HG03135 (cell line): ENCODE results near the gene CSN1S1.
A peak's percentile ranks its signal among the peaks of the same experiment; 100 is the strongest.
"Not testable (repeated sequence)": the region's sequence is repeated elsewhere in the genome, so short reads cannot be mapped to it uniquely, and the experiment has no call there.

Experiments
- ATAC-seq: cut with Tn5 transposase; IDR thresholded peaks from one replicate; pipeline ENCODE4 v1.9.1; 2021; ENCODE audit warnings: mild to moderate bottlenecking, moderate library complexity; ENCODE audit not compliant: unreplicated experiment

The CSN1S1 gene, protein sequence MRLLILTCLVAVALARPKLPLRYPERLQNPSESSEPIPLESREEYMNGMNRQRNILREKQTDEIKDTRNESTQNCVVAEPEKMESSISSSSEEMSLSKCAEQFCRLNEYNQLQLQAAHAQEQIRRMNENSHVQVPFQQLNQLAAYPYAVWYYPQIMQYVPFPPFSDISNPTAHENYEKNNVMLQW

DNA sequence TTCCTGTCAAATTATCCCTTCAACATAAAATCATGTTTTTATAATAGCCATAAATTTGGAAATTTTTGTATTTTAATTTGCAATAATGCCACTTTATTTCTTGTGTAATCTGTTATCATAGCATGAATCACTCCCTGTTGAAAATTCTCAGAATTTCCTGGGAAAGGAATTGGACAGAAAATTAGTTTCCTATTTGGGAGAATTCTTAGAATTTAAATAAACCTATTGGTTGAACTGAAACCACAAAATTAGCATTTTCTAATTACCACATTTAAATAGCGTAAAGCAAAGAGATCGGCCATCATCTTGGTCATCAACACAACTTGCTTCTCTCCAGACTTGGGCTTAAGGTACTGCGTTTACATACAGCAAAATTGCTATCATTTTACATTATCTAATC is at the start of gene CSN1S1:
CSN1S1 (plus strand) TSS at position 301 of the 400 bp plus-strand sequence. CDS start 1,488 bp downstream, outside the sequence.
- no peak for ATAC-seq

GRCh38 chr4:69881173-69881773 is 49.6 kb upstream of the CSN1S1 start:
- peak; percentile 86 for ATAC-seq

DNA sequence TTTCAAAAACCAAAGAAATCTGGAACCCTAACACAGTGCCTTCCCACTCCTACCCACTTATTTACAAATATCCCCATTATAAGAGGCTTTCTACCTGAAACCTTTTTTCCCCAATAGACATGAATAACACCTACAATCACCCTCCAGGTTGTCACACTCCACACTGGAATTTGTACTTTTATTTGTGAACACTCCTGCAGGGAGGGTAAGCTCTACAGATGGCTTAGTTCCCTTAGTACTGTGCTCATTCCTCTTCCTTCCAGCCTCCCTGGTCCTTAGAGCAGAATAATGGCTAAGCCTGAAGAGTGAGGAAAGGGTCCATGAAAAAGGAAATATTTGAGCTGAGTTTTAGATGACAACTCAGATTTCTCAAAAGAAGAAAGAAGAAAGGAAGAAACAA is 48.7 kb upstream of the CSN1S1 start:
- ATAC-seq: no peak

- ATAC-seq: no peak
These were observed 42.5 kb upstream of the CSN1S1 start for GRCh38 chr4:69888336-69888735.

- no peak for ATAC-seq
These were observed 36.7 kb upstream of the CSN1S1 start for GRCh38 chr4:69894186-69894585.

GRCh38 chr4:69894721-69895120 is 36.1 kb upstream of the CSN1S1 start:
- no peak for ATAC-seq

GRCh38 chr4:69896530-69897116 is 34.2 kb upstream of the CSN1S1 start:
- no peak for ATAC-seq

- ATAC-seq: no peak
These were observed 23.7 kb upstream of the CSN1S1 start for GRCh38 chr4:69907151-69907550.

GRCh38 chr4:69909195-69909594 is 21.7 kb upstream of the CSN1S1 start:
- ATAC-seq: no peak

DNA sequence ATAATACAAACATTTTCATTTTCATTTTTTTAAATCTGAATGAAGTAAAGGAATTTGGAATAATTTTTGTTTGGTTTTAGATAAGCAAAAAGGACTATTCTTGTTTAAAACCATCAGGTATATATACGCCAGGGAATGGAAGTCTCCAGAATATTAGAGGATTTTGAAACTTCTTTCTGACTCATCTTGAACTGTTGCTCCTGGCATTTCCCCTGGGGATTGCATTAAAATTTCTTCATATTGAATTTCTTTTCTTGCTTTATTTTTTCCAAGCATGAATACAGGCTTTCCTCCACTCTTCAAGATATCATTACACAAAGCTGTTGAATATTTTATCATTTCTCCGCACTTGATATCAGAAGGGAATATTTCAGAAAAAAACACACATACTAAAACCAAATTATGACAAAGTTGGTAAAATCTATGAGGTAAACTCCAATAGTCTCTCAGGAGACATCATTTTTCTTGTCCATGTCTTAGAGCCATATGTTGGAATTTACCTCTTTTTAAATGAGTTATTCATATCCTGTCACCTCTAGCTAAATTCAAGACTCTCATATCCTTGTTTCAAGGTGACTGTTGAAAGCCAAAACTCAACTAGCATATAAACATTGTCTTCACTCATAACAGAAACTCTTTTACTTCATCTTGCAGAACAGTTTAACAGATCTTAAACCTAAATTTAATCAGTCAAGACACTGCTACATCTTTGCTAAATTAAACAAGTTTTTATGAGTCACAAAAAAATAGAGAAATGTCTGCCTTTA is 20.7 kb upstream of the CSN1S1 start:
- ATAC-seq: peak; percentile 82

GRCh38 chr4:69920874-69921273 is 10.0 kb upstream of the CSN1S1 start:
- no peak for ATAC-seq

- ATAC-seq: not testable (repeated sequence)
These were observed 7.0 kb upstream of the CSN1S1 start for GRCh38 chr4:69923782-69924410.

- no peak for ATAC-seq
These were observed 3.3 kb downstream of the CSN1S1 start for GRCh38 chr4:69934150-69934549.

DNA sequence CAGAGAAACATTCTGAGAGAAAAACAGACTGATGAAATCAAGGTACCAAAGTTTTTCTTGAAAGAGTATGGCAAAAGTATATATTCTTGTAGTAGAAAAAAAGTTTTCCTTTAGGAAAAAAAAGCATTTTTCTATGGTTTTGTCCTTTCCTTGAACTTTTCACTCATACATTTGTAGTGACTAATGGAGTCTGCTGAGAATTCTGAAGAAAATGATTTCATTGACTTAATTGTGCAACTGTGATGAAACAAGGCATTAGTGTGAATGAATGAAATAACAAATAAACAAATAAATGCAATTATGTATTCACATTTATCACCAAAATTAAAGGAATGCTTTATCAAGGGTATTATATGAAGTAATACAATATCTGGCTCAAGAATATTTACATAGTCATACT is 5.7 kb downstream of the CSN1S1 start:
- no peak for ATAC-seq

- no peak for ATAC-seq
These were observed 20.7 kb downstream of the CSN1S1 start for GRCh38 chr4:69951602-69952001.

GRCh38 chr4:69957209-69957608 is 26.3 kb downstream of the CSN1S1 start:
- ATAC-seq: no peak

GRCh38 chr4:69965628-69966027 is 34.8 kb downstream of the CSN1S1 start, which contains the start of gene CSN2:
TSS of gene CSN2 (minus strand) at chr4:69965728. CDS start at chr4:69960995, 4,733 bp downstream.
- no peak for ATAC-seq

DNA sequence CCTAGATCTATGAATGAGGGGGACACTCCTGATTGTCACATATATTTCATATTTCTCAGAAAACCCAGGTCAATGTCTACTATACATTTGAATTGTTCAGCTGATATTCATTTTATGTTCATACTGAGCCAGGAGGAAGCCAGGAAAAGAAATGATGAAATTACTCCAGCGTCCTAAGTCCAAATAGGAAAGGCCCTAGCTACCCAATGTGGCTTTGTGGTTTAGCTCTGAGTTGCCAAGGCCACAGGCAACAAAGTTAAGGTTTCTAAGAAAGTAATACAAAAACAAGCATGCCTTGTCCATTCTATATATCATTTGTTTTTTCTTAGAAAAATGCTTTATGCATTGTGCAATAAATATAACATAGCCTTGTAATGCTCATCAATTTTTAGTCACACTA is 39.2 kb downstream of the CSN1S1 start:
- no peak for ATAC-seq

GRCh38 chr4:69974631-69975030 is 43.8 kb downstream of the CSN1S1 start:
- no peak for ATAC-seq

DNA sequence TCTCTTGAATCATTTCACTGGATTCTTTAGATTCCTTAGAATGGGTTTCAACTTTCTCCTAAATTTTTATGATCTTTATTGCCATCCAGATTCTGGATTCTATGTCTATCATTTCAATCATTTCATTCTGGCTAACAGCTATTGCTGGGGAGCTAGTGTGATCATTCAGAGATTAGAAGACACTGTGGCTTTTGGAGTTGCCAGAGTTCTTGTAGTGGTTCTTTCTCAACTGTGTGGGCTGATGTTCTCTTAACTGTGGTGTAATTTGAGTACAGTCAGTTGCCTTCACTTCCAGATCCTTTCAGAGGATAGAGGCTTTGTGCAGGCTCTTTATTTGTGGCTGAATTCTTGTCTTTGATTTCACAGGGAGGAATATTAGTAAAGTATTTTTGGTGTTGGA is 46.7 kb downstream of the CSN1S1 start:
- no peak for ATAC-seq

DNA sequence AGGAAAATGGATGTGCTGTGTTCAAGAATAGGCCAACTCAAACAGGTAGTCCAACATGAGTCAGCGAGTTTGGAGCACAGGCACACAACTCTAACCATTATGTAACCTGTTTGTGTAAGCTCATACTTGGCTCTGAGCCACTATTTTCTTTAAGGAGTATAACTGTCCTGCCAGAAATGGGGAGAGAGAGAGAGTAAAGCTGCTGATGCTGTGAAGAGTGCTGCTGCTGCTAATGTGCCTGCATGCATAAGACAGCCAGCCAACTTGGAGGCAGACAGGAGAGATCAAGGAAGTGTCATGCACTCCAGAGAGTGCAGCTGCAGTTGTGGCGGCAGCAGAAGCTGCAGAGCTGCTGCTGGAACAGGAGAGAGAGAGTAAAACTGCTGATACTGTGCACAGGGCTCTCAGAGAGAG is 53.2 kb downstream of the CSN1S1 start:
- ATAC-seq: no peak
